ENCODE data around the gene KLHL2.
"Not testable (repeated sequence)": the region's sequence is repeated elsewhere in the genome, so short reads cannot be mapped to it uniquely, and the experiment has no call there.

DNA sequence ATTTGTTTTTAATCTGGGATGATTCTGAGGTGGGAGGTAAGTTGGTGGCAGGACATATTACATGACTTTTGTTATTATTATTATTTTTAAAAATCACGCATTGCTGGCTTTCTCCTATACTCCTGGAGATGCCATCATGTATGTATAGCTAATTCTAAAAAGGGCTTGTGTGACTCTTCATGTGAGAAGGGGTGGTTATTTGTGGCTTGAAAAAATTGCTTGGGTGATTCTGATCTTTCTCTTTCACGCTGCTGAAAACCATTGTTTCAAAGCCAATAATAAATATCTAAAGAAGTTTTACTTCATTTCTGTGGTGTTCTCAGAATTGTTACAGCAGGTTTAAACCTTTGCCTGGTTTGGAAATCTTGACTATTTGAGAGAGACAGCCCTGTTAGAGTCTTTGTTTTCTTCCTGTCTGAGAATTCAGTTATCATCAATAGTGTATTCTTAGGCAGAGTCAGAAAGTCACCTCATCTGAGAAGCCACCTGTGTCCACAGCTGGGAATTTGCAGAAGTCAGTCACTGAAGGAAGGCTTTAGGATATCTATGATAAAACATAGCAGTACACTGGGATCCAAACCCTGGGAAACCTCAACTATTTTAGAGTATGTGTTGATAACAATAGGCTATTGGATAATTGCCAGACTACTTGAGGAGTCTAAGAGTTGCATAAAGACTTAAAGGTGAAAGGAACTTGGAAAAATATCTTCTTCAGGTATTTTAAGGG, 8.6 kb downstream of the KLHL2 start:
- TF ChIP-seq, protein P1, sequence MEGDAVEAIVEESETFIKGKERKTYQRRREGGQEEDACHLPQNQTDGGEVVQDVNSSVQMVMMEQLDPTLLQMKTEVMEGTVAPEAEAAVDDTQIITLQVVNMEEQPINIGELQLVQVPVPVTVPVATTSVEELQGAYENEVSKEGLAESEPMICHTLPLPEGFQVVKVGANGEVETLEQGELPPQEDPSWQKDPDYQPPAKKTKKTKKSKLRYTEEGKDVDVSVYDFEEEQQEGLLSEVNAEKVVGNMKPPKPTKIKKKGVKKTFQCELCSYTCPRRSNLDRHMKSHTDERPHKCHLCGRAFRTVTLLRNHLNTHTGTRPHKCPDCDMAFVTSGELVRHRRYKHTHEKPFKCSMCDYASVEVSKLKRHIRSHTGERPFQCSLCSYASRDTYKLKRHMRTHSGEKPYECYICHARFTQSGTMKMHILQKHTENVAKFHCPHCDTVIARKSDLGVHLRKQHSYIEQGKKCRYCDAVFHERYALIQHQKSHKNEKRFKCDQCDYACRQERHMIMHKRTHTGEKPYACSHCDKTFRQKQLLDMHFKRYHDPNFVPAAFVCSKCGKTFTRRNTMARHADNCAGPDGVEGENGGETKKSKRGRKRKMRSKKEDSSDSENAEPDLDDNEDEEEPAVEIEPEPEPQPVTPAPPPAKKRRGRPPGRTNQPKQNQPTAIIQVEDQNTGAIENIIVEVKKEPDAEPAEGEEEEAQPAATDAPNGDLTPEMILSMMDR (IDR thresholded peaks at IDR 0.05) = not testable (repeated sequence)
- not testable (repeated sequence) for TF ChIP-seq EZH2phosphoT487, EZH2 (IDR thresholded peaks at IDR 0.05)
